ENCODE measurements around the gene AP3B2.

The AP3B2 gene

GRCh38 chr15:82692171-82692570 lies 17.5 kb downstream of the AP3B2 start:
- DNase-seq (ENCODE audit: low read depth, low spot score) = no peak

- DNase-seq (ENCODE audit: low read depth, low spot score) = no peak
These were observed 20.5 kb downstream of the AP3B2 start for GRCh38 chr15:82689147-82689546.

- DNase-seq (ENCODE audit: low read depth, low spot score) = no peak
These were observed 21.0 kb downstream of the AP3B2 start for GRCh38 chr15:82688691-82689090.

- DNase-seq (ENCODE audit: low read depth, low spot score) = no peak
These were observed 28.3 kb downstream of the AP3B2 start for GRCh38 chr15:82681371-82681770.

GRCh38 chr15:82680200-82681102 lies 29.2 kb downstream of the AP3B2 start:
- no peak for DNase-seq (ENCODE audit: low read depth, low spot score)

- no peak for DNase-seq (ENCODE audit: low read depth, low spot score)
These were observed 30.0 kb downstream of the AP3B2 start for GRCh38 chr15:82679626-82680199.

- no peak for DNase-seq (ENCODE audit: low read depth, low spot score)
These were observed 31.9 kb downstream of the AP3B2 start for GRCh38 chr15:82677720-82678323.

GRCh38 chr15:82674873-82675272 lies 34.8 kb downstream of the AP3B2 start:
- DNase-seq (ENCODE audit: low read depth, low spot score) = no peak

GRCh38 chr15:82670699-82671098 lies 39.0 kb downstream of the AP3B2 start:
- DNase-seq (ENCODE audit: low read depth, low spot score) = no peak

- DNase-seq (ENCODE audit: low read depth, low spot score) = no peak
These were observed 43.1 kb downstream of the AP3B2 start for GRCh38 chr15:82666606-82667005.

GRCh38 chr15:82664021-82664420 lies 45.7 kb downstream of the AP3B2 start:
- DNase-seq (ENCODE audit: low read depth, low spot score) = no peak

- DNase-seq (ENCODE audit: low read depth, low spot score) = no peak
These were observed 46.5 kb downstream of the AP3B2 start for GRCh38 chr15:82663186-82663600.

- DNase-seq (ENCODE audit: low read depth, low spot score) = no peak
These were observed 47.0 kb downstream of the AP3B2 start for GRCh38 chr15:82662641-82663040.

- no peak for DNase-seq (ENCODE audit: low read depth, low spot score)
These were observed 49.3 kb downstream of the AP3B2 start for GRCh38 chr15:82660378-82660777.

GRCh38 chr15:82656641-82657266 lies 52.9 kb downstream of the AP3B2 start:
- DNase-seq (ENCODE audit: low read depth, low spot score) = no peak

GRCh38 chr15:82655606-82656005 lies 54.1 kb downstream of the AP3B2 start:
- DNase-seq (ENCODE audit: low read depth, low spot score) = no peak

- DNase-seq (ENCODE audit: low read depth, low spot score) = no peak
These were observed 56.0 kb downstream of the AP3B2 start for GRCh38 chr15:82653483-82654168.

GRCh38 chr15:82651708-82652107 lies 58.0 kb downstream of the AP3B2 start:
- no peak for DNase-seq (ENCODE audit: low read depth, low spot score)

- no peak for DNase-seq (ENCODE audit: low read depth, low spot score)
These were observed 59.5 kb downstream of the AP3B2 start for GRCh38 chr15:82650046-82650670.

- DNase-seq (ENCODE audit: low read depth, low spot score) = no peak
These were observed 60.3 kb downstream of the AP3B2 start for GRCh38 chr15:82649226-82649999.

Measured in smooth muscle cell of the brain vasculature (primary cell).